Upper lobe of right lung (tissue), 1 donor: ENCODE data around the gene GIMAP2. TPM values are rescaled to one million over a fixed set of nuclear protein-coding genes. Genes with fewer than 3 reads are reported as not detected.
"Not testable (repeated sequence)": the region's sequence is repeated elsewhere in the genome, so short reads cannot be mapped to it uniquely, and the experiment has no call there.

ENCODE experiments used
- ATAC-seq: fragments of 200-7000 bp; cut with Tn5 transposase; one replicate; pipeline ENCODE4 v1.9.1; 2020; ENCODE audit warnings: mild to moderate bottlenecking, moderate library complexity
- DNase-seq: peaks from one replicate; pipeline ENCODE4 v3.0.0-alpha.2; 2020
- H3K27ac ChIP-seq: fragments of 200-600 bp; one replicate; pipeline ENCODE4 v1.8.0; 2022
- H3K27me3 ChIP-seq: fragments of 200-600 bp; one replicate; pipeline ENCODE4 v1.8.0; 2022; ENCODE audit warnings: mild to moderate bottlenecking
- H3K36me3 ChIP-seq: fragments of 200-600 bp; one replicate; pipeline ENCODE4 v1.8.0; 2022
- H3K4me1 ChIP-seq: fragments of 200-600 bp; one replicate; pipeline ENCODE4 v1.8.0; 2022
- H3K4me3 ChIP-seq: fragments of 200-600 bp; one replicate; pipeline ENCODE4 v1.8.0; 2022; ENCODE audit warnings: mild to moderate bottlenecking
- H3K9me3 ChIP-seq: fragments of 200-600 bp; one replicate; pipeline ENCODE4 v1.8.0; 2022
- CTCF ChIP-seq: fragments of 200-600 bp; IDR thresholded peaks from one replicate; pipeline ENCODE4 v1.8.0; 2022; ENCODE audit warnings: antibody characterized with exemption
- intact Hi-C: fragments of 100-400 bp; cut with DNase I; formaldehyde crosslinking; loops from one replicate; pipeline ENCODE4 v1.11.0; 2022
- total RNA-seq: library from RNA; stranded (reverse); fragmentation: NEBNext Ultra II Directional; extraction: Animal tissue kit (Norgen Biotek cat#: 25700); gene quantifications from one replicate; pipeline ENCODE4 v1.2.1, GENCODE V29; 2021
- donor health status: DM: no; HTN: yes; CAD: no; lungs with severe emphysema.

The GIMAP2 gene
- total RNA-seq, 1 donor from 2014 or later = 33.0 TPM

- ATAC-seq = no peak
- no peak for TF ChIP-seq CTCF
- intact Hi-C loops = no loop called here
These were observed 36.5 kb upstream of the GIMAP2 start for GRCh38 chr7:150649080-150649385.

GRCh38 chr7:150654692-150655091 lies 30.8 kb upstream of the GIMAP2 start:
- TF ChIP-seq CTCF = no peak
- intact Hi-C loops = no loop called here
- Histone ChIP-seq H3K4me1 (no peaks in the 10 kb centered on the region), H3K36me3 (no peaks in the 10 kb centered on the region), H3K27me3 (no peaks in the 10 kb centered on the region), H3K4me3 (no peak overlapping the region), H3K9me3 (no peaks in the 10 kb centered on the region), H3K27ac (no peak overlapping the region)
- DNase-seq (no peak), ATAC-seq (no peak)

More at GRCh38 chr7:150649080-150649385, 36.5 kb upstream of the GIMAP2 start:
- Histone ChIP-seq H3K27ac (no peak overlapping the region), H3K4me3 (no peak overlapping the region), H3K27me3 (no peaks in the 10 kb centered on the region), H3K4me1 (no peaks in the 10 kb centered on the region), H3K36me3 (no peaks in the 10 kb centered on the region), H3K9me3 (no peaks in the 10 kb centered on the region)
- DNase-seq = no peak

- Histone ChIP-seq H3K4me1 (no peaks in the 10 kb centered on the region), H3K27ac (no peak overlapping the region), H3K9me3 (no peaks in the 10 kb centered on the region), H3K4me3 (no peak overlapping the region), H3K36me3 (no peaks in the 10 kb centered on the region), H3K27me3 (no peaks in the 10 kb centered on the region)
- intact Hi-C loops = no loop called here
- TF ChIP-seq CTCF = no peak
- DNase-seq = no peak
- no peak for ATAC-seq
These were observed 29.5 kb upstream of the GIMAP2 start for GRCh38 chr7:150656047-150656446.

GRCh38 chr7:150657526-150657925 lies 28.0 kb upstream of the GIMAP2 start:
- H3K9me3 ChIP-seq = no peaks in the 10 kb centered on the region
- intact Hi-C loops = no loop called here
- no peaks in the 10 kb centered on the region for H3K36me3 ChIP-seq
- H3K27me3 ChIP-seq = no peaks in the 10 kb centered on the region
- ATAC-seq (no peak), DNase-seq (no peak)
- TF ChIP-seq CTCF = no peak
- H3K4me1 ChIP-seq = no peaks in the 10 kb centered on the region
- H3K27ac ChIP-seq = no peak overlapping the region
- H3K4me3 ChIP-seq = no peak overlapping the region

GRCh38 chr7:150660939-150661613 lies 24.4 kb upstream of the GIMAP2 start:
- ATAC-seq = no peak
- intact Hi-C loops = no loop called here
- no peak for DNase-seq
- no peaks in the 10 kb centered on the region for H3K9me3 ChIP-seq
- H3K27ac ChIP-seq = no peak overlapping the region
- no peak overlapping the region for H3K4me3 ChIP-seq
- no peaks in the 10 kb centered on the region for H3K36me3 ChIP-seq
- H3K27me3 ChIP-seq = no peaks in the 10 kb centered on the region
- no peak for TF ChIP-seq CTCF
- H3K4me1 ChIP-seq = peaks cover 7% of the 10 kb centered on the region

- peaks cover 12% of the 10 kb centered on the region for H3K4me1 ChIP-seq
- H3K9me3 ChIP-seq, ATAC-seq, H3K27me3 ChIP-seq, H3K36me3 ChIP-seq, H3K27ac ChIP-seq, DNase-seq, intact Hi-C loops, H3K4me3 ChIP-seq: not testable (repeated sequence)
These were observed 22.7 kb upstream of the GIMAP2 start for GRCh38 chr7:150662821-150663220.
